ENCODE data around the gene HLA-E.
A peak's percentile ranks its signal among the peaks of the same experiment; 100 is the strongest.

HLA-E gene

DNA sequence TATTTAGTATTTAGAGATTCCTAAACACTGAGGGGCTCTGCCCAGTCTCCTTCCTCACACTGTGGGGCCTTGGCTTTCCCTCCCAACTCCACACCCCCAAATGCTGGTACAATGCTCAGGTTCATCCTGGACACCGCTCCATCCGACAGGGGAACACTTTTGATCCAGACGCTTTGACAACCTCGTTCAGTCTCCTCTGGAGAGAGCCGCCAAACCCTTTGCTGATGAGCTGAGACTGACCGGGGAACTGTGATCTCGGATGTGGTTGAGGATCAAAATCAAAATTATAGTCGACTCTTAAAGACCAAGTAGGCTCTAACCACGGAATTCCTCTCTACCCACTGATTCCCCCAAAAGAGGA, 38.8 kb upstream of the HLA-E start:
- H3K27ac ChIP-seq (ENCODE audit: insufficient read depth in 1 of 2, low read depth in 1 of 2, low read length in 2 of 2, poor library complexity in 1 of 2, severe bottlenecking in 2 of 2), result no peak overlapping the region
- H3K9me3 ChIP-seq (ENCODE audit: control extremely low read depth in 1 of 5, control insufficient read depth in 4 of 5, insufficient read depth in 2 of 5, low read depth in 1 of 5, low read length in 4 of 5), result no peaks in the 10 kb centered on the region
- CTCF ChIA-PET, result interaction anchor here (0.6 to 1.8 kb wide), 5 partner anchors 9 to 146 kb away, joined by 3 to 5 read pairs (median 5); no protein-coding TSS in a partner anchor
- no peaks in the 10 kb centered on the region for H3K36me3 ChIP-seq (ENCODE audit: control insufficient read depth in 4 of 4, insufficient read depth in 4 of 4, low read length in 3 of 4)
- peaks cover 28 to 84% (median 61%) of the 10 kb centered on the region in 5 experiments for H3K27me3 ChIP-seq (replicated peaks in 2 of 5; ENCODE audit: control insufficient read depth in 4 of 5, insufficient read depth in 5 of 5, low read length in 4 of 5)
- DNase-seq, result no peak
- H3K4me3 ChIP-seq (ENCODE audit: control insufficient read depth in 1 of 7, extremely low read depth in 1 of 7, insufficient read depth in 4 of 7, low read depth in 2 of 7, low read length in 6 of 7), result no peak overlapping the region
- H3K4me1 ChIP-seq (ENCODE audit: control extremely low read depth in 1 of 4, control insufficient read depth in 4 of 4, insufficient read depth in 4 of 4, low read length in 3 of 4), result peaks cover 0 to 38% (median 34%) of the 10 kb centered on the region in 4 experiments
- 9% methylated on average over 9 of the region's 9 CpGs for WGBS (ENCODE audit: insufficient coverage)
- POLR2A ChIA-PET, result interaction anchor here (1.0 kb wide), 1 partner anchor 13 kb away, joined by 4 read pairs; no protein-coding TSS in a partner anchor

DNA sequence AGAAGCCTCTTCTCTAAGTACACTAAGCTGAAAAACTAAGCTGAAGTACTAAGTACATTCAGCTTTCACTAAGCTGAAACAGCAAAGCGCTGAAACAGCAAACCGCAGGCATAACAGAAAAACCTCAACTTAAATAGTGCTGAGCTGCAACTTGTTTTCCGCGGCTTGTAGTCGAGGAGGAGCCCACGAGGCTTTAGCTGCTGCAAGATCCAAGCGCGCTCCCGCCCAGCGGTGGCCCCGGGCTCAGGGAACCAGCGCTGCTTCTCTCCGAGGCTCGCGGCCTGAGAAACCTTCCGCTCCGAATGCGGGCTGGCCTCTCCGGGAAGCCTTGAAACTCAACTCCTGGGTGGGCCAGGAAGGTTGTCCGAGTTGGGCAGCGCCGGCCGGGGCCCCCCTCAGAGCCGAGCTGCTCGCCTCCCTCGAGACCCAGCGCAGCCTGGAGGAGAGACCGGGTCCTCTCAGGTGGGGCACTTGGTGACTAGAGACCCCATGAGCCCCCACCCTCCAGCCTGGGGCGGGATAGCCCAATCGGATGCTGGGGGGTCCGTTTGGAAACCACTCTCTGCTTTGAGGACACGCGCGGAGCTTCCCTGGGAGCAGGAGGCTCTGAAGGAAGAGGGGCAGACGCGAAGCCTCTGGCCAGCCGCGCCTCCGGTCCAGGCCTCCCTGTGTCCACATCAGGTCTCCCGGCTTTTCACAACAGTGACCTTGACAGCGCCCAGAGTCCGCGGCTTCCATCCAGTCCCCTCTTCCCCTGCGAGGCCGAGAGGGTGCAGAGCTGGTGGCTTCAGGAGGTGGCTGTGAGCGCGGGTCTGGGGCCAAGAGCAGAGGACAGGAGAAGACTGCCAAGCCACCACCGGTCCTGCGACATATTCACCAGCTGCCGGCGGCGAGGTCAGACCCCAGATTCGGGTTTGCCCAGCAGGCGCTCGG, 38.1 kb upstream of the HLA-E start:
- Histone ChIP-seq H3K36me3 (ENCODE audit: control insufficient read depth in 4 of 4, insufficient read depth in 4 of 4, low read length in 3 of 4) (no peaks in the 10 kb centered on the region), H3K9me3 (ENCODE audit: control extremely low read depth in 1 of 5, control insufficient read depth in 4 of 5, insufficient read depth in 2 of 5, low read depth in 1 of 5, low read length in 4 of 5) (no peaks in the 10 kb centered on the region), H3K4me1 (ENCODE audit: control extremely low read depth in 1 of 4, control insufficient read depth in 4 of 4, insufficient read depth in 4 of 4, low read length in 3 of 4) (peaks cover 0 to 38% (median 34%) of the 10 kb centered on the region in 4 experiments), H3K27me3 (replicated peaks in 2 of 5; ENCODE audit: control insufficient read depth in 4 of 5, insufficient read depth in 5 of 5, low read length in 4 of 5) (peaks cover 28 to 84% (median 58%) of the 10 kb centered on the region in 5 experiments), H3K4me3 (ENCODE audit: control insufficient read depth in 1 of 7, extremely low read depth in 1 of 7, insufficient read depth in 4 of 7, low read depth in 2 of 7, low read length in 6 of 7) (peak overlapping the region in 2 of 7 experiments; percentile 16 to 31), H3K27ac (ENCODE audit: insufficient read depth in 1 of 2, low read depth in 1 of 2, low read length in 2 of 2, poor library complexity in 1 of 2, severe bottlenecking in 2 of 2) (no peak overlapping the region)
- WGBS (ENCODE audit: insufficient coverage), result 8% methylated on average over 45 of the region's 55 CpGs
- DNase-seq, result peak; percentile 76 to 86 (median 85)
- CTCF ChIA-PET, result interaction anchor here (0.6 to 1.8 kb wide), 8 partner anchors 10 to 145 kb away, joined by 3 to 5 read pairs (median 4); no protein-coding TSS in a partner anchor
- POLR2A ChIA-PET, result interaction anchor here (1.0 kb wide), 1 partner anchor 13 kb away, joined by 4 read pairs; no protein-coding TSS in a partner anchor

DNA sequence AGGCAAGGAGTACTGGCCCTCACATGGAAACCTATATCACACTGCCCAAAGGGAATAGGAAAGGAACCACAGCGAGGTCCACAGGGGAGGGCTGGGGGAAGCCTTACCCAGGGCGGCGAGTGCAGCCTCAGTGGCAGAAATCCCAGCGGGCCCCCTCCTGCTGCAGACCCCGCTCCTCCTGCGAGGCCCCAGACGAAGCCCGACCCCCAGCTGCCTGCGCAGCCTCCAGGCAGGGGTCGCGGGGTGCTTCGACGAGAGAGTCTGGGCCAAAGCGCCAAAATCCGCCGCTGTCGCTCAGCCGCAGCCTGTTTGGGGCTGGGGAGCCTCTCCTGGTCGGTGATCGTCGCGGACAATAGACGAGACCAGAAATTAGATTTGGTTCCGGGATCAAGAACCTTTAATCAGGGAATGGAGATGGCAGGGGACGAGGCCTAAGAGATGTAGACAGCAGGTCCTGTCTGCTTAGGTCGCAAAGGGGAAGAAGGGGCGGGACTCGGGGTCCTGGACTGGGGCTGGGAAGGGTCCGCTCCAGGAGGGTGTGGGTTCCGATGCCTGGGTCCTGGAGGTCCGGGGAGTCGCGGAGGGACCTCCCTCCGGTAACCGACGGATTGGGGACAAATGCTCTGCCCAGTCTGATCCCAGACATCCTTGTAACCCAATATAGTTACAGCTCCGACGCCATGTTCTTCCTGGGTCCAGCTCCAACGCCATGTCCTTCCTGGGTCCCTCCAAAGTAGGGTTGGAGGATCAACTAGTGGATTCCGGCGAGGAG, 36.4 kb upstream of the HLA-E start:
- H3K4me1 ChIP-seq (ENCODE audit: control extremely low read depth in 1 of 4, control insufficient read depth in 4 of 4, insufficient read depth in 4 of 4, low read length in 3 of 4), result peaks cover 0 to 38% (median 34%) of the 10 kb centered on the region in 4 experiments
- peaks cover 0 to 1% (median 0%) of the 10 kb centered on the region in 5 experiments for H3K9me3 ChIP-seq (ENCODE audit: control extremely low read depth in 1 of 5, control insufficient read depth in 4 of 5, insufficient read depth in 2 of 5, low read depth in 1 of 5, low read length in 4 of 5)
- CTCF ChIA-PET, result interaction anchor here (0.7 to 2.7 kb wide), 23 partner anchors 8 to 270 kb away, joined by 3 to 22 read pairs (median 4); partner anchors contain the start of gene ABCF1
- DNase-seq, result no peak
- H3K36me3 ChIP-seq (ENCODE audit: control insufficient read depth in 4 of 4, insufficient read depth in 4 of 4, low read length in 3 of 4), result no peaks in the 10 kb centered on the region
- H3K4me3 ChIP-seq (ENCODE audit: control insufficient read depth in 1 of 7, extremely low read depth in 1 of 7, insufficient read depth in 4 of 7, low read depth in 2 of 7, low read length in 6 of 7), result no peak overlapping the region
- POLR2A ChIA-PET, result no interaction called here
- 19% methylated on average over 28 of the region's 41 CpGs for WGBS (ENCODE audit: insufficient coverage)
- peaks cover 15 to 84% (median 55%) of the 10 kb centered on the region in 5 experiments for H3K27me3 ChIP-seq (replicated peaks in 2 of 5; ENCODE audit: control insufficient read depth in 4 of 5, insufficient read depth in 5 of 5, low read length in 4 of 5)
- no peak overlapping the region for H3K27ac ChIP-seq (ENCODE audit: insufficient read depth in 1 of 2, low read depth in 1 of 2, low read length in 2 of 2, poor library complexity in 1 of 2, severe bottlenecking in 2 of 2)

DNA sequence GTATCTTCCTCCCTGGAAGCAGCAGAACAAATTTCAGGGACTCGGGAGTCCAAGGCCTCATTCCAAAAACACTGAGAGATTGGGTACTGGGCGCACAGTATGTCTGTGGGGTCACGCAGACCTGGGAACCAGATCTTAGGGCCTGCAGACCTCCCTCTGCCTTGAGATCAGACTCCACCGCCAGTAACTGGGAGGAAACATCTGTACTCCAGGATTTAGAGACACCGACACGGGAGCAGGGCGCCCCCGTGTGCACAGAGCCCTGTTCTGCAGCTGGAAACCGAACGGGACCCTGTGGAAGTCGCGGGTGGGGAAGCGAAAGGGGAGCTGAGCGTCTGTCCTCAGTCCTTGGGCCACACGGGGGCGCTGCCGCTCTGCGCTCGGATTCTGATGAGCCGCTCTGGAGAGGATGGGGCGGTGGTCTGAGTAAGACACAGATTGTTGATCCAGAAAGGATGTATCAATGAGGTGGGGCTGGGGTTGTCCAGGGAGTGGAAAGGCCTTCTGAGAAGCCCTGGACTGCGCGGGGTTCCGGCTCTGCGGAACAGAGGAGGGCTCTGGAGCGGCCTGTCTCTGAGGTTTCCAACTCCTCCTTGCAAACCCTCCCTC, 35.7 kb upstream of the HLA-E start:
- no peaks in the 10 kb centered on the region for H3K36me3 ChIP-seq (ENCODE audit: control insufficient read depth in 4 of 4, insufficient read depth in 4 of 4, low read length in 3 of 4)
- no peak overlapping the region for H3K27ac ChIP-seq (ENCODE audit: insufficient read depth in 1 of 2, low read depth in 1 of 2, low read length in 2 of 2, poor library complexity in 1 of 2, severe bottlenecking in 2 of 2)
- ChIA-PET CTCF (interaction anchor here (0.7 to 2.7 kb wide), 21 partner anchors 9 to 269 kb away, joined by 3 to 22 read pairs (median 4); no protein-coding TSS in a partner anchor), POLR2A (interaction anchor here (0.6 kb wide), 1 partner anchor 516 kb away, joined by 3 read pairs; no protein-coding TSS in a partner anchor)
- peaks cover 0 to 8% (median 3%) of the 10 kb centered on the region in 5 experiments for H3K9me3 ChIP-seq (ENCODE audit: control extremely low read depth in 1 of 5, control insufficient read depth in 4 of 5, insufficient read depth in 2 of 5, low read depth in 1 of 5, low read length in 4 of 5)
- peak; percentile 91 to 94 (median 92) for DNase-seq
- 3% methylated on average over 20 of the region's 26 CpGs for WGBS (ENCODE audit: insufficient coverage)
- H3K4me3 ChIP-seq (ENCODE audit: control insufficient read depth in 1 of 7, extremely low read depth in 1 of 7, insufficient read depth in 4 of 7, low read depth in 2 of 7, low read length in 6 of 7), result no peak overlapping the region
- H3K4me1 ChIP-seq (ENCODE audit: control extremely low read depth in 1 of 4, control insufficient read depth in 4 of 4, insufficient read depth in 4 of 4, low read length in 3 of 4), result peaks cover 0 to 38% (median 34%) of the 10 kb centered on the region in 4 experiments
- peaks cover 9 to 84% (median 57%) of the 10 kb centered on the region in 5 experiments for H3K27me3 ChIP-seq (replicated peaks in 2 of 5; ENCODE audit: control insufficient read depth in 4 of 5, insufficient read depth in 5 of 5, low read length in 4 of 5)

DNA sequence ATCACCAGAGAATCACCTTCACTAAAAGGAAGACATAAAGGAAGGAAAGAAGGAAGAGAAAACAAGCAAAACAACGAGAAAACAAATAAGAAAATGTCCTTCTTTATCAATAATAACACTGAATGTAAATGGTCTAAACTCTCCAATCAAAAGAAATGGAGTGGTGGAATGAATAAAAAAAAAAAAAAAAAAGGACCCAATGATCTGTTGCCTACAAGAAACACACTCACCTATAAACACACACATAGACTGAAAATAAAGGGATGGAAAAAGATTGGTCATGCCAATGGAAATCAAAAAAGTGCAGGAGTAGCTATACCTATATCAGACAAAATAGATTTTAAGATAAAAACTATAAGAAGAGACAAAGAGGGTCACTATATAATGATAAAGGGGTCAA, 30.2 kb upstream of the HLA-E start:
- POLR2A ChIA-PET, result no interaction called here
- no peak for DNase-seq
- no CpG with 5 or more reads among the region's 1 CpG for WGBS (ENCODE audit: insufficient coverage)

DNA sequence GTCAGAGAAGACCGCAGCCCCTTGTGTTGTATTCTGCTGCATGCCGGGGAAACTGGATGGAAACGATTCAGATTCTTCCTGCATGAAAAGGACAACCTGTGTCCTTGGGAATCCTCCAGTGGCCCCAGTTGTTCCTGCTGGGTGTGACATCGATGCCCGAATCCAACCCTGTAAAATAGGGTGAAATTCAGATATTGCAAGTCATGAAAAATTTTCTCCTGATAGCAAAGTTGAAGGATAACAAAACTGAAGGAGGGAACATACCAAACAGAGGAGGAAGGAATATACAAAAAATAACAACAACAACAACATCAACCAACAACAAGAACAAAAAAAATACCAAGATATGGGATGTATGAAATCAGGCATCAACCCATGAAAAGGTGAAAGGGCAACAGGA, 28.3 kb upstream of the HLA-E start:
- H3K4me1 ChIP-seq (ENCODE audit: control extremely low read depth in 1 of 4, control insufficient read depth in 4 of 4, insufficient read depth in 4 of 4, low read length in 3 of 4), result peaks cover 7 to 21% (median 16%) of the 10 kb centered on the region in 4 experiments
- CTCF ChIA-PET, result no interaction called here
- peaks cover 0 to 2% (median 0%) of the 10 kb centered on the region in 4 experiments for H3K36me3 ChIP-seq (ENCODE audit: control insufficient read depth in 4 of 4, insufficient read depth in 4 of 4, low read length in 3 of 4)
- POLR2A ChIA-PET, result no interaction called here
- H3K4me3 ChIP-seq (ENCODE audit: control insufficient read depth in 1 of 7, extremely low read depth in 1 of 7, insufficient read depth in 4 of 7, low read depth in 2 of 7, low read length in 6 of 7), result no peak overlapping the region
- 36% methylated on average over 1 of the region's 5 CpGs for WGBS (ENCODE audit: insufficient coverage)
- peaks cover 45 to 100% (median 72%) of the 10 kb centered on the region in 5 experiments for H3K27me3 ChIP-seq (replicated peaks in 2 of 5; ENCODE audit: control insufficient read depth in 4 of 5, insufficient read depth in 5 of 5, low read length in 4 of 5)
- no peak for DNase-seq
- H3K9me3 ChIP-seq (ENCODE audit: control extremely low read depth in 1 of 5, control insufficient read depth in 4 of 5, insufficient read depth in 2 of 5, low read depth in 1 of 5, low read length in 4 of 5), result peaks cover 4 to 31% (median 17%) of the 10 kb centered on the region in 5 experiments
- no peak overlapping the region for H3K27ac ChIP-seq (ENCODE audit: insufficient read depth in 1 of 2, low read depth in 1 of 2, low read length in 2 of 2, poor library complexity in 1 of 2, severe bottlenecking in 2 of 2)

More for the DNA sequence above, 30.2 kb upstream of the HLA-E start:
- H3K27me3 ChIP-seq (replicated peaks in 2 of 5; ENCODE audit: control insufficient read depth in 4 of 5, insufficient read depth in 5 of 5, low read length in 4 of 5), result peaks cover 37 to 100% (median 68%) of the 10 kb centered on the region in 5 experiments
- peaks cover 4 to 31% (median 17%) of the 10 kb centered on the region in 5 experiments for H3K9me3 ChIP-seq (ENCODE audit: control extremely low read depth in 1 of 5, control insufficient read depth in 4 of 5, insufficient read depth in 2 of 5, low read depth in 1 of 5, low read length in 4 of 5)
- no peak overlapping the region for H3K4me3 ChIP-seq (ENCODE audit: control insufficient read depth in 1 of 7, extremely low read depth in 1 of 7, insufficient read depth in 4 of 7, low read depth in 2 of 7, low read length in 6 of 7)
- peaks cover 0 to 2% (median 0%) of the 10 kb centered on the region in 4 experiments for H3K36me3 ChIP-seq (ENCODE audit: control insufficient read depth in 4 of 4, insufficient read depth in 4 of 4, low read length in 3 of 4)
- CTCF ChIA-PET, result interaction anchor here (0.9 to 2.0 kb wide), 3 partner anchors 9 to 154 kb away, joined by 3 to 6 read pairs (median 3); no protein-coding TSS in a partner anchor
- no peak overlapping the region for H3K27ac ChIP-seq (ENCODE audit: insufficient read depth in 1 of 2, low read depth in 1 of 2, low read length in 2 of 2, poor library complexity in 1 of 2, severe bottlenecking in 2 of 2)
- H3K4me1 ChIP-seq (ENCODE audit: control extremely low read depth in 1 of 4, control insufficient read depth in 4 of 4, insufficient read depth in 4 of 4, low read length in 3 of 4), result peaks cover 7 to 12% (median 11%) of the 10 kb centered on the region in 4 experiments

Measured in common myeloid progenitor, CD34-positive (primary cell).